ENCODE results near the gene SRSF9. TPM values are rescaled to one million over a fixed set of nuclear protein-coding genes. Genes with fewer than 3 reads are reported as not detected.

The SRSF9 gene
- total and polyA plus RNA-seq, 2 of the 13 experiments (the other 11 are each of a cell fraction or from before 2014, with no cell fraction given): 125 to 144 TPM

- TF ChIP-seq MLLT10 (CRISPR knock-in tag; IDR thresholded peaks at IDR 0.05) (no peak), ZNF382 (CRISPR knock-in tag; IDR thresholded peaks at IDR 0.05; ENCODE audit: borderline replicate concordance) (no peak), CTCF (CRISPR knock-in tag; IDR thresholded peaks at IDR 0.05) (0 out of 2 replicates have a peak, but pooled peaks have one; percentile 9), TSC22D2 (CRISPR knock-in tag; IDR thresholded peaks at IDR 0.05; ENCODE audit: borderline replicate concordance) (peak; percentile 94; the same call in 1 of the 2 replicates), TIGD3 (CRISPR knock-in tag; IDR thresholded peaks at IDR 0.05; ENCODE audit: borderline replicate concordance) (no peak), MED1 (CRISPR knock-in tag; IDR thresholded peaks at IDR 0.05) (peak; percentile 87), ZNF549 (CRISPR knock-in tag; IDR thresholded peaks at IDR 0.05) (no peak), ZBTB3 (CRISPR knock-in tag; IDR thresholded peaks at IDR 0.05; ENCODE audit: borderline replicate concordance, low read depth) (peak; percentile 96; the same call in 1 of the 2 replicates), RARA (CRISPR knock-in tag; IDR thresholded peaks at IDR 0.05) (peak; percentile 56), CENPX (CRISPR knock-in tag; IDR thresholded peaks at IDR 0.05) (no peak), SP1 (IDR thresholded peaks at IDR 0.05) (no peak), SP1 (CRISPR knock-in tag; IDR thresholded peaks at IDR 0.05) (peak; percentile 88), IRF1 (CRISPR knock-in tag; IDR thresholded peaks at IDR 0.05; ENCODE audit: low read depth) (no peak), ZNF318 (CRISPR knock-in tag; IDR thresholded peaks at IDR 0.05) (no peak; the same call in 1 of the 2 replicates), ZNF740 (CRISPR knock-in tag; IDR thresholded peaks at IDR 0.05) (peak; percentile 95)
These were observed 23.4 kb downstream of the SRSF9 start, which contains the start of the genes GATC and TRIAP1 (continued) for GRCh38 chr12:120445911-120446843.

Measured in HepG2 (cell line).